Spinal cord (tissue), 10 donors: Measurements from ENCODE around the gene KAT14. TPM values are rescaled to one million over a fixed set of nuclear protein-coding genes. Genes with fewer than 3 reads are reported as not detected.
"Not testable (repeated sequence)": the region's sequence is repeated elsewhere in the genome, so short reads cannot be mapped to it uniquely, and the experiment has no call there.

ENCODE experiments used
- DNase-seq, 6 donors: peaks; one replicate each; pipeline versions ENCODE4 v3.0.0 to v3.0.0-alpha.2; 2013 to 2015; ENCODE audit warnings: low spot score in 6 of 6, low read depth in 4 of 6
- H3K27ac ChIP-seq: one replicate; pipeline ENCODE4 v1.5.1; 2013; ENCODE audit warnings: low read depth, low read length, control low read depth
- H3K27me3 ChIP-seq: one replicate; pipeline ENCODE4 v1.6.1; 2013; ENCODE audit warnings: low read length; ENCODE audit not compliant: control insufficient read depth, insufficient read depth
- H3K36me3 ChIP-seq: one replicate; pipeline ENCODE4 v1.6.1; 2013; ENCODE audit warnings: low read length; ENCODE audit not compliant: control insufficient read depth, insufficient read depth
- H3K4me1 ChIP-seq: one replicate; pipeline ENCODE4 v1.6.1; 2013; ENCODE audit warnings: low read length; ENCODE audit not compliant: control insufficient read depth, insufficient read depth
- H3K4me3 ChIP-seq: one replicate; pipeline ENCODE4 v1.5.1; 2013; ENCODE audit warnings: low read depth, low read length, control low read depth
- H3K9me3 ChIP-seq: one replicate; pipeline ENCODE4 v1.6.1; 2013; ENCODE audit warnings: low read length; ENCODE audit not compliant: control insufficient read depth, insufficient read depth
- WGBS: methylation state at CpG from one replicate; pipeline ENCODE4 v1.1.5; 2013; ENCODE audit warnings: missing lambda C conversion rate; ENCODE audit not compliant: insufficient coverage; 5-methylcytosine and 5-hydroxymethylcytosine counted together
- polyA plus RNA-seq, 2 donors: library from polyadenylated mRNA; unstranded; fragments of 120-200 nt; gene quantifications; one replicate each; pipeline ENCODE4 v1.2.1, GENCODE V29; 2013; ENCODE audit not compliant: insufficient read length in 2 of 2
- total RNA-seq, 2 donors: library from RNA; depleted of rRNA in 1 of 2; stranded (reverse); fragments of 120-200 nt in 1 of 2; fragments of >200 nt in 1 of 2; gene quantifications; one replicate each; pipeline versions ENCODE4 v1.2.3 to v1.2.4, GENCODE V29; 2013 to 2014
- donor health status: healthy.

KAT14 gene
- total and polyA plus RNA-seq, 4 donors, result 19.6 to 25.8 (median 22.9) TPM

GRCh38 chr20:18202966-18203365 is 65.3 kb downstream of the KAT14 start:
- Histone ChIP-seq H3K27me3 (no peaks in the 10 kb centered on the region), H3K9me3 (peaks cover 4% of the 10 kb centered on the region), H3K36me3 (peaks cover 3% of the 10 kb centered on the region), H3K4me3 (no peak overlapping the region), H3K27ac (no peak overlapping the region), H3K4me1 (no peaks in the 10 kb centered on the region)
- DNase-seq, result no peak

- H3K36me3 ChIP-seq, H3K27ac ChIP-seq: not testable (repeated sequence)
- no CpG with 5 or more reads among the region's 3 CpGs for WGBS
Observed at GRCh38 chr20:18203700-18204099, 66.0 kb downstream of the KAT14 start.

GRCh38 chr20:18213002-18213401 is 75.3 kb downstream of the KAT14 start:
- 100% methylated on average over 2 of the region's 2 CpGs for WGBS
- Histone ChIP-seq H3K36me3 (no peaks in the 10 kb centered on the region), H3K27me3 (no peaks in the 10 kb centered on the region), H3K4me3 (no peak overlapping the region), H3K9me3 (no peaks in the 10 kb centered on the region), H3K4me1 (no peaks in the 10 kb centered on the region), H3K27ac (no peak overlapping the region)
- DNase-seq, result no peak

More at GRCh38 chr20:18203700-18204099, 66.0 kb downstream of the KAT14 start:
- not testable (repeated sequence) for H3K9me3 ChIP-seq, H3K4me1 ChIP-seq, H3K4me3 ChIP-seq, DNase-seq, H3K27me3 ChIP-seq

- Histone ChIP-seq H3K36me3 (no peaks in the 10 kb centered on the region), H3K4me3 (no peak overlapping the region), H3K27ac (no peak overlapping the region), H3K9me3 (no peaks in the 10 kb centered on the region), H3K4me1 (no peaks in the 10 kb centered on the region), H3K27me3 (no peaks in the 10 kb centered on the region)
- DNase-seq, result no peak
- 65% methylated on average over 2 of the region's 5 CpGs for WGBS
Observed at GRCh38 chr20:18215566-18215965, 77.9 kb downstream of the KAT14 start.

- WGBS, result 92% methylated on average over 4 of the region's 6 CpGs
- H3K4me1 ChIP-seq, result no peaks in the 10 kb centered on the region
- H3K27me3 ChIP-seq, result no peaks in the 10 kb centered on the region
- DNase-seq, result no peak
- H3K36me3 ChIP-seq, result no peaks in the 10 kb centered on the region
- no peaks in the 10 kb centered on the region for H3K9me3 ChIP-seq
- no peak overlapping the region for H3K27ac ChIP-seq
- H3K4me3 ChIP-seq, result no peak overlapping the region
Observed at GRCh38 chr20:18218280-18218679, 80.6 kb downstream of the KAT14 start.

GRCh38 chr20:18223409-18223808 is 85.7 kb downstream of the KAT14 start:
- Histone ChIP-seq H3K4me1 (peaks cover 9% of the 10 kb centered on the region), H3K36me3 (no peaks in the 10 kb centered on the region), H3K27ac (no peak overlapping the region), H3K4me3 (no peak overlapping the region), H3K9me3 (no peaks in the 10 kb centered on the region), H3K27me3 (no peaks in the 10 kb centered on the region)
- 90% methylated on average over 3 of the region's 5 CpGs for WGBS
- no peak for DNase-seq

GRCh38 chr20:18224968-18225568 is 87.4 kb downstream of the KAT14 start:
- no peak overlapping the region for H3K4me3 ChIP-seq
- 8% methylated on average over 8 of the region's 9 CpGs for WGBS
- H3K27ac ChIP-seq, result no peak overlapping the region

GRCh38 chr20:18225632-18226031 is 88.0 kb downstream of the KAT14 start:
- no peaks in the 10 kb centered on the region for H3K27me3 ChIP-seq
- H3K36me3 ChIP-seq, result no peaks in the 10 kb centered on the region
- peaks cover 9% of the 10 kb centered on the region for H3K4me1 ChIP-seq
- 44% methylated on average over 2 of the region's 4 CpGs for WGBS
- H3K9me3 ChIP-seq, result no peaks in the 10 kb centered on the region
- peak in 2 of 6 donors; percentile 2 to 41 for DNase-seq
- no peak overlapping the region for H3K4me3 ChIP-seq
- H3K27ac ChIP-seq, result no peak overlapping the region

More at GRCh38 chr20:18224968-18225568, 87.4 kb downstream of the KAT14 start:
- peak in 3 of 6 donors; percentile 11 to 72 (median 37) for DNase-seq
- no peaks in the 10 kb centered on the region for H3K36me3 ChIP-seq
- H3K9me3 ChIP-seq, result no peaks in the 10 kb centered on the region
- H3K4me1 ChIP-seq, result peaks cover 9% of the 10 kb centered on the region
- H3K27me3 ChIP-seq, result no peaks in the 10 kb centered on the region

- not testable (repeated sequence) for H3K9me3 ChIP-seq, H3K27ac ChIP-seq, H3K4me1 ChIP-seq, H3K36me3 ChIP-seq, H3K27me3 ChIP-seq, H3K4me3 ChIP-seq, DNase-seq
- 90% methylated on average over 28 of the region's 28 CpGs for WGBS
Observed at GRCh38 chr20:18226741-18227140, 89.1 kb downstream of the KAT14 start.

GRCh38 chr20:18233408-18233943 is 95.8 kb downstream of the KAT14 start:
- no peaks in the 10 kb centered on the region for H3K27me3 ChIP-seq
- no peak for DNase-seq
- H3K9me3 ChIP-seq, result peaks cover 2% of the 10 kb centered on the region
- no peak overlapping the region for H3K4me3 ChIP-seq
- no CpG with 5 or more reads among the region's 3 CpGs for WGBS
- H3K27ac ChIP-seq, result no peak overlapping the region
- no peaks in the 10 kb centered on the region for H3K4me1 ChIP-seq
- no peaks in the 10 kb centered on the region for H3K36me3 ChIP-seq
